IMR-90 (cell line): ENCODE measurements around the gene ACRBP. TPM values are rescaled to one million over a fixed set of nuclear protein-coding genes. Genes with fewer than 3 reads are reported as not detected.

Experiments used
- ATAC-seq: fragments of 200-7000 bp; cut with Tn5 transposase; 2 replicates; pipeline ENCODE4 v1.9.1; 2020; ENCODE audit warnings: low read depth, mild to moderate bottlenecking, moderate library complexity
- BruUV-seq: library from RNA; stranded (reverse); fragments of 400-500 nt; replicated peaks from 2 replicates; lab custom pipeline; 2021; lab: Mats Ljungman, UMichigan
- CTCF ChIA-PET: fragments of 300-600 bp; formaldehyde crosslinking; extraction: SDS; loops from one replicate; lab custom pipeline; 2021; ENCODE audit warnings: antibody characterized with exemption; lab: Yijun Ruan, JAX
- POLR2A ChIA-PET: fragments of 300-600 bp; sonication (Branson Sonifier 250); formaldehyde crosslinking; loops from one replicate; lab custom pipeline; 2022; ENCODE audit warnings: antibody characterized with exemption; ENCODE audit not compliant: unreplicated experiment; lab: Charles Lee
- DNase-seq: peaks from one replicate; pipeline ENCODE4 v3.0.0; 2013
- H2AFZ ChIP-seq: replicated peaks from 2 replicates; pipeline ENCODE3; 2013; ENCODE audit warnings: low read length, mild to moderate bottlenecking; ENCODE audit not compliant: poor library complexity
- H2AK5ac ChIP-seq: 2 replicates; pipeline ENCODE4 v1.6.1; 2013; ENCODE audit warnings: low read depth, low read length, inconsistent platforms
- H2AK9ac ChIP-seq: replicated peaks from 2 replicates; pipeline ENCODE3; 2013; ENCODE audit warnings: mild to moderate bottlenecking, low read depth, low read length, moderate library complexity; ENCODE audit not compliant: poor library complexity
- H2BK120ac ChIP-seq: 2 replicates; pipeline ENCODE4 v1.6.1; 2013; ENCODE audit warnings: low read depth, low read length, inconsistent platforms
- H2BK15ac ChIP-seq: 3 replicates; pipeline ENCODE4 v1.6.1; 2013; ENCODE audit warnings: low read depth, low read length, inconsistent platforms
- H2BK20ac ChIP-seq: 2 replicates; pipeline ENCODE4 v1.6.1; 2013; ENCODE audit warnings: low read depth, mild to moderate bottlenecking, inconsistent platforms, low read length, moderate library complexity
- H2BK5ac ChIP-seq: 2 replicates; pipeline ENCODE4 v1.6.1; 2013; ENCODE audit warnings: mild to moderate bottlenecking, low read depth, low read length, inconsistent platforms; ENCODE audit not compliant: poor library complexity, severe bottlenecking
- H3K14ac ChIP-seq: replicated peaks from 2 replicates; pipeline ENCODE4 v1.6.1; 2013; ENCODE audit warnings: low read depth, low read length, inconsistent platforms
- H3K18ac ChIP-seq: 2 replicates; pipeline ENCODE4 v1.6.1; 2013; ENCODE audit warnings: low read depth, low read length, control low read depth
- H3K23ac ChIP-seq: 2 replicates; pipeline ENCODE4 v1.6.1; 2013; ENCODE audit warnings: low read depth, low read length, inconsistent platforms
- H3K27ac ChIP-seq: 2 replicates; pipeline ENCODE4 v1.5.1; 2013; ENCODE audit warnings: mild to moderate bottlenecking, control low read depth, low read length; ENCODE audit not compliant: insufficient read depth
- H3K27me3 ChIP-seq: 2 replicates; pipeline ENCODE4 v1.6.1; 2013; ENCODE audit warnings: low read length; ENCODE audit not compliant: control insufficient read depth, insufficient read depth
- H3K36me3 ChIP-seq: 2 replicates; pipeline ENCODE4 v1.6.1; 2013; ENCODE audit warnings: low read length, mixed read lengths; ENCODE audit not compliant: control insufficient read depth, insufficient read depth
- H3K4ac ChIP-seq: 2 replicates; pipeline ENCODE4 v1.6.1; 2013; ENCODE audit warnings: low read depth, low read length, inconsistent platforms
- H3K4me1 ChIP-seq: 2 replicates; pipeline ENCODE4 v1.6.1; 2013; ENCODE audit warnings: low read length, mixed read lengths; ENCODE audit not compliant: control insufficient read depth, insufficient read depth
- H3K4me2 ChIP-seq: 2 replicates; pipeline ENCODE4 v1.6.1; 2013; ENCODE audit warnings: low read depth, mild to moderate bottlenecking, control low read depth, low read length, moderate library complexity
- H3K4me3 ChIP-seq: 2 replicates; pipeline ENCODE4 v1.5.1; 2013; ENCODE audit warnings: low read depth, mild to moderate bottlenecking, control low read depth, low read length, moderate library complexity; ENCODE audit not compliant: insufficient read depth
- H3K56ac ChIP-seq: 2 replicates; pipeline ENCODE4 v1.6.1; 2013; ENCODE audit warnings: low read length, inconsistent platforms; ENCODE audit not compliant: insufficient read depth; ENCODE audit errors: extremely low read depth
- H3K79me1 ChIP-seq, 2 experiments: 2 replicates each; pipeline ENCODE4 v1.6.1; 2013; ENCODE audit warnings: low read length in 2 of 2, inconsistent platforms in 1 of 2, low read depth in 1 of 2
- H3K9ac ChIP-seq: 2 replicates; pipeline ENCODE4 v1.6.1; 2013; ENCODE audit warnings: low read depth, low read length, control low read depth
- H3K9me1 ChIP-seq: 2 replicates; pipeline ENCODE4 v1.6.1; 2013; ENCODE audit warnings: low read length, inconsistent platforms; ENCODE audit not compliant: insufficient read depth
- H3K9me3 ChIP-seq: 2 replicates; pipeline ENCODE4 v1.6.1; 2013; ENCODE audit warnings: low read length; ENCODE audit not compliant: control insufficient read depth, insufficient read depth
- H4K20me1 ChIP-seq: 2 replicates; pipeline ENCODE4 v1.6.1; 2013; ENCODE audit warnings: low read length, inconsistent platforms; ENCODE audit not compliant: insufficient read depth
- H4K5ac ChIP-seq: 2 replicates; pipeline ENCODE4 v1.6.1; 2013; ENCODE audit warnings: mild to moderate bottlenecking, low read depth, low read length, control low read depth
- H4K8ac ChIP-seq, 2 experiments: 2 replicates each; pipeline ENCODE4 v1.6.1; 2013; ENCODE audit warnings: low read depth in 2 of 2, low read length in 2 of 2, control low read depth in 1 of 2, inconsistent platforms in 1 of 2
- H4K91ac ChIP-seq: 2 replicates; pipeline ENCODE4 v1.6.1; 2013; ENCODE audit warnings: low read depth, low read length, inconsistent platforms; ENCODE audit not compliant: insufficient read depth
- BHLHE40 ChIP-seq: fragments of 150-350 bp; IDR thresholded peaks from 2 replicates; pipeline ENCODE4 v1.6.1; 2016; ENCODE audit warnings: mild to moderate bottlenecking, low read depth, low read length
- CEBPB ChIP-seq: IDR thresholded peaks from 2 replicates; pipeline ENCODE4 v1.6.1; 2012; ENCODE audit warnings: low read depth, low read length, improper control_type of control experiment
- CHD1 ChIP-seq: IDR thresholded peaks from 2 replicates; pipeline ENCODE4 v1.6.1; 2012; ENCODE audit warnings: low read depth, low read length, improper control_type of control experiment
- ELK1 ChIP-seq: fragments of 150-350 bp; IDR thresholded peaks from 2 replicates; pipeline ENCODE4 v1.6.1; 2016; ENCODE audit warnings: low read depth, mild to moderate bottlenecking, low read length, moderate library complexity, borderline replicate concordance
- FOS ChIP-seq: fragments of 150-350 bp; IDR thresholded peaks from 2 replicates; pipeline ENCODE4 v1.6.1; 2016; ENCODE audit warnings: low read depth, low read length
- MAFK ChIP-seq: IDR thresholded peaks from 2 replicates; pipeline ENCODE4 v1.6.1; 2012; ENCODE audit warnings: low read depth, low read length, improper control_type of control experiment
- MXI1 ChIP-seq: IDR thresholded peaks from 2 replicates; pipeline ENCODE4 v1.6.1; 2012; ENCODE audit warnings: low read depth, mild to moderate bottlenecking, low read length, moderate library complexity, borderline replicate concordance
- NFE2L2 ChIP-seq: fragments of 150-350 bp; IDR thresholded peaks from 2 replicates; pipeline ENCODE4 v1.6.1; 2016; ENCODE audit warnings: low read depth, mild to moderate bottlenecking, low read length
- POLR2A ChIP-seq: IDR thresholded peaks from 2 replicates; pipeline ENCODE4 v1.6.1; 2012; ENCODE audit warnings: mild to moderate bottlenecking, low read depth, low read length
- RAD21 ChIP-seq: IDR thresholded peaks from 2 replicates; pipeline ENCODE4 v1.6.1; 2012; ENCODE audit warnings: low read length, improper control_type of control experiment
- RCOR1 ChIP-seq: IDR thresholded peaks from 2 replicates; pipeline ENCODE4 v1.6.1; 2012; ENCODE audit warnings: mild to moderate bottlenecking, low read length, improper control_type of control experiment; ENCODE audit not compliant: insufficient replicate concordance
- SMC3 ChIP-seq: fragments of 150-350 bp; IDR thresholded peaks from 2 replicates; pipeline ENCODE4 v1.6.1; 2016; ENCODE audit warnings: low read depth, mild to moderate bottlenecking, antibody characterized with exemption, low read length, moderate library complexity
- WGBS, 2 experiments: methylation state at CpG; one replicate each; pipeline versions ENCODE4 v1.1.5 to v1.1.7; 2013; ENCODE audit warnings: missing lambda C conversion rate in 2 of 2; ENCODE audit not compliant: insufficient read length in 1 of 2; ENCODE audit errors: extremely low coverage in 2 of 2; 5-methylcytosine and 5-hydroxymethylcytosine counted together
- dilution Hi-C: fragments of 300-500 bp; cut with HindIII; formaldehyde crosslinking; loops from one replicate; pipeline ENCODE4 v1.14.3; 2018; ENCODE audit warnings: low sequenced_read_pairs; ENCODE audit not compliant: unreplicated experiment
- in situ Hi-C: fragments of 300-500 bp; cut with MboI; formaldehyde crosslinking; loops from 3 replicates; pipeline ENCODE4 v1.14.3; 2019; ENCODE audit warnings: low sequenced_read_pairs, inconsistent platforms, mixed read lengths
- intact Hi-C: fragments of 100-400 bp; cut with micrococcal nuclease; formaldehyde crosslinking; loops from 2 replicates; pipeline ENCODE4 v1.10.0; 2022
- polyA plus RNA-seq, 3 experiments: library from polyadenylated mRNA; depleted of rRNA; stranded (reverse); fragments of >200 nt; gene quantifications; 2 replicates each; pipeline ENCODE4 v1.2.3, GENCODE V29; 2012; ENCODE audit warnings: low replicate concordance in 1 of 3
- total RNA-seq: library from RNA; depleted of rRNA; stranded (reverse); fragments of >200 nt; gene quantifications from 2 replicates; pipeline ENCODE4 v1.2.3, GENCODE V29; 2012
- TF ChIP-seq, protein P1 (sequence below): fragments of 150-350 bp; IDR thresholded peaks from 2 replicates; pipeline ENCODE4 v1.6.1; 2017; ENCODE audit warnings: mild to moderate bottlenecking, antibody characterized with exemption, low read length, low read depth

ACRBP gene
- total and polyA plus RNA-seq, 2 of the 4 experiments (the other 2 are of a cell fraction) = 0.38 TPM; not detected in 1

DNA sequence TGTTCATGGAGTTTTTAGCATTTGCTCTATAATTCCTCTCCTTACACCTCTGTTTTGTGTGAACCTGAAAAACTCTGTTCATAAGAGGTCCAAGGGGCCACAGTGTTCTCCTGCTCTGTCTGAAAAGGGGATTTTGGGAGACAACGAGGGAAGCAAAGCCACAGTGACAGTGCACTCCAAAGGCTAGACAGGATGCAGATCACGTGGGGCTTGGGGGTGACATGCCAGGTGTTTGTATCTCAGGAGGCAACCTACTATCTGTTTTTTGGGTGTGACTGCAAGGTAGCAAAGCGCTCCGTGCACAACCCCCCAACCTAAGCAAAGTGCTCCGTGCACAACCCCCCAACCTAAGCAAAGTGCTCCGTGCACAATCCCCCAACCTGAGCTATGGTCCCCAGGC, 35.0 kb downstream of the ACRBP start (continued):
- TF ChIP-seq, protein P1, sequence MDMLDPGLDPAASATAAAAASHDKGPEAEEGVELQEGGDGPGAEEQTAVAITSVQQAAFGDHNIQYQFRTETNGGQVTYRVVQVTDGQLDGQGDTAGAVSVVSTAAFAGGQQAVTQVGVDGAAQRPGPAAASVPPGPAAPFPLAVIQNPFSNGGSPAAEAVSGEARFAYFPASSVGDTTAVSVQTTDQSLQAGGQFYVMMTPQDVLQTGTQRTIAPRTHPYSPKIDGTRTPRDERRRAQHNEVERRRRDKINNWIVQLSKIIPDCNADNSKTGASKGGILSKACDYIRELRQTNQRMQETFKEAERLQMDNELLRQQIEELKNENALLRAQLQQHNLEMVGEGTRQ = no peak
- no peak for TF ChIP-seq RAD21
- TF ChIP-seq FOS = no peak
- TF ChIP-seq NFE2L2 = no peak
- no peak for TF ChIP-seq MXI1

DNA sequence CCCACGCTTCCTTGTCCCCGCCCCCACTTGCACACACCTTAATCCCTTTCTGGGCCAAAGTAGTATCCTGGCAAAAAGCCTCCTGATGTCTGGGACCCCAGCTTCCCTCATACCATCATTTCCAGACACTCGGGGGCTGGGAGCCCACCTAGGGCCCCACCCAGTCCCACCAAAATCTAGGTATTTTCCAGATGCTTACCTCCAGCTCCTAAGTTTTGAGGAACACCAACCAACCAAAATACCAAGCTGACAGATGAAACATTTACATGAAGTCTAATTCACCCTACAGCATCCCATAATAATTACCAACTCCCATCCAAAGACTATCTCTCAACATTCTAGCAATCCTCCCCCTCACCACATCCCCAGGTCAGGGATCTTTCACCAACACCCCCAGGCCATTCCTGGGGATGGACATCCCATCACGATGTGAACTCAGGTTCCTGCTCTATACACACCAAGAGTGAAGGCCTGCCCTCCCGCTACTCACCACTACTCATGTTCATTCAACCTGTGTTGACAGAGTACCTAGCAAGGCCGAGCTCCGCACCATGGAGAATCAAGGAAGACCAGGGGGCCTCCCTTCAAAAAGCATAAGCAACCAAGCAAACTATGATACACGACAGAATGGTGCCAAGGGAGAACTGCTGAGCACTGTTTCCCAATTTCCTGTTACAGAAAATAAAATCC, 38.5 kb downstream of the ACRBP start:
- in situ Hi-C loops = no loop called here
- Histone ChIP-seq H3K56ac (no peak overlapping the region), H3K4me1 (peaks cover 25% of the 10 kb centered on the region), H3K9me1 (peaks cover 32% of the 10 kb centered on the region), H3K4ac (no peak overlapping the region), H3K9ac (no peak overlapping the region), H4K8ac (no peak overlapping the region), H3K18ac (no peak overlapping the region), H3K4me2 (no peak overlapping the region), H3K4me3 (no peak overlapping the region), H2BK15ac (no peak overlapping the region), H3K36me3 (peaks cover 9% of the 10 kb centered on the region), H2BK20ac (no peak overlapping the region), H2BK120ac (no peak overlapping the region), H4K91ac (no peak overlapping the region), H4K5ac (no peak overlapping the region), H3K27me3 (no peaks in the 10 kb centered on the region), H3K23ac (no peak overlapping the region), H4K20me1 (peaks cover 28% of the 10 kb centered on the region), H2AK9ac (peak overlapping the region; percentile 11), H3K14ac (no peak overlapping the region), H2AK5ac (peak overlapping the region; percentile 72), H2AFZ (no peak overlapping the region), H2BK5ac (no peak overlapping the region), H3K9me3 (no peaks in the 10 kb centered on the region), H3K79me1 (peaks cover 11 to 33% of the 10 kb centered on the region in 2 experiments), H3K27ac (no peak overlapping the region)
- WGBS, 2 experiments = 65% methylated on average over 3 of the region's 8 CpGs; no CpG with 5 or more reads in 1 of the 2 experiments
- DNase-seq = no peak
- intact Hi-C loops = loop anchor here (5.0 kb wide), 1 partner anchor 51 kb away; the partner anchor contains the start of gene IFFO1
- no TSS peak for BruUV-seq
- CTCF ChIA-PET = no interaction called here
- ATAC-seq = no peak
- dilution Hi-C loops = no loop called here
- POLR2A ChIA-PET = no interaction called here
- TF ChIP-seq SMC3 = no peak
- TF ChIP-seq FOS = no peak
- TF ChIP-seq NFE2L2 = no peak
- TF ChIP-seq MAFK = no peak
- no peak for TF ChIP-seq RAD21
- TF ChIP-seq POLR2A = no peak
- TF ChIP-seq CEBPB = no peak
- no peak for TF ChIP-seq MXI1
- TF ChIP-seq BHLHE40 = no peak
- no peak for TF ChIP-seq RCOR1
- TF ChIP-seq, protein P1 = no peak
- TF ChIP-seq CHD1 = no peak
- TF ChIP-seq ELK1 = no peak
